Activated T-cell treated with anti-CD3 and anti-CD28 coated beads, Interleukin-2, amount 50 U/mL, for 48 hours (primary cell): ENCODE measurements around the gene ACSS2.

ENCODE experiments used
- DNase-seq, 2 experiments: peaks; one replicate each; pipeline ENCODE4 v3.0.0-alpha.2; 2020

ACSS2 gene

GRCh38 chr20:34952671-34953070, 76.3 kb downstream of the ACSS2 start:
- DNase-seq: no peak

GRCh38 chr20:34953960-34954359, 77.5 kb downstream of the ACSS2 start:
- DNase-seq: no peak

GRCh38 chr20:34954904-34955230, 78.5 kb downstream of the ACSS2 start:
- DNase-seq: no peak

GRCh38 chr20:34955231-34956040, 79.0 kb downstream of the ACSS2 start, which contains the start of the genes GSS and MYH7B:
Gene GSS, minus strand, starts transcription at chr20:34955806. Its CDS starts 3,954 bp downstream, at chr20:34951852.
Gene MYH7B, plus strand, starts transcription at chr20:34955868. Its CDS starts 22,138 bp downstream, at chr20:34978006.
- DNase-seq: peak; percentile 100

- DNase-seq: no peak
Observed at GRCh38 chr20:34956041-34956458, 79.6 kb downstream of the ACSS2 start.

- no peak for DNase-seq
Observed at GRCh38 chr20:34956751-34957472, 80.5 kb downstream of the ACSS2 start.

- DNase-seq: no peak
Observed at GRCh38 chr20:34964486-34964885, 88.1 kb downstream of the ACSS2 start.

GRCh38 chr20:34965051-34965450, 88.6 kb downstream of the ACSS2 start:
- DNase-seq: no peak

- no peak for DNase-seq
Observed at GRCh38 chr20:34967421-34967820, 91.0 kb downstream of the ACSS2 start.

GRCh38 chr20:34968042-34968775, 91.8 kb downstream of the ACSS2 start:
- DNase-seq: no peak

GRCh38 chr20:34970193-34970840, 93.9 kb downstream of the ACSS2 start:
- DNase-seq: no peak

- no peak for DNase-seq
Observed at GRCh38 chr20:34970846-34971560, 94.6 kb downstream of the ACSS2 start.

GRCh38 chr20:34971561-34972235, 95.3 kb downstream of the ACSS2 start:
- no peak for DNase-seq

- DNase-seq: no peak
Observed at GRCh38 chr20:34974246-34974645, 97.8 kb downstream of the ACSS2 start.

- DNase-seq: no peak
Observed at GRCh38 chr20:34976286-34976685, 99.9 kb downstream of the ACSS2 start.
